ENCODE data around the gene SHANK2.

SHANK2 gene

GRCh38 chr11:71244116-71244810 is 8.1 kb downstream of the SHANK2 start:
- TF ChIP-seq EZH2phosphoT487 (conservative IDR thresholded peaks at IDR 0.05; ENCODE audit: low read length), result no peak
- Histone ChIP-seq H3K4me3 (ENCODE audit: insufficient read depth, low read length, poor library complexity, severe bottlenecking) (no peak overlapping the region), H3K4me2 (ENCODE audit: low read depth, low read length, poor library complexity, severe bottlenecking) (no peak overlapping the region), H3K9me2 (replicated peaks; ENCODE audit: insufficient read depth, low read length) (no peaks in the 10 kb centered on the region), H2AFZ (ENCODE audit: low read depth, low read length, severe bottlenecking) (no peak overlapping the region), H3K27ac (ENCODE audit: low read depth, low read length) (no peak overlapping the region), H3K36me3 (ENCODE audit: low read length) (no peaks in the 10 kb centered on the region), H3K79me2 (ENCODE audit: insufficient read depth, low read length) (no peaks in the 10 kb centered on the region), H3F3A (ENCODE audit: insufficient read depth) (no peaks in the 10 kb centered on the region), H3K27me3 (ENCODE audit: low read length) (no peaks in the 10 kb centered on the region), H3K9me3 (ENCODE audit: insufficient read depth, low read length) (no peaks in the 10 kb centered on the region), H4K20me1 (ENCODE audit: low read depth, low read length) (no peaks in the 10 kb centered on the region), H3K9ac (ENCODE audit: low read length) (no peak overlapping the region)

- Histone ChIP-seq H4K20me1 (ENCODE audit: low read depth, low read length) (no peaks in the 10 kb centered on the region), H3K27me3 (ENCODE audit: low read length) (no peaks in the 10 kb centered on the region), H3K9me3 (ENCODE audit: insufficient read depth, low read length) (no peaks in the 10 kb centered on the region), H3K9me2 (replicated peaks; ENCODE audit: insufficient read depth, low read length) (no peaks in the 10 kb centered on the region), H3K4me3 (ENCODE audit: insufficient read depth, low read length, poor library complexity, severe bottlenecking) (no peak overlapping the region), H3K27ac (ENCODE audit: low read depth, low read length) (no peak overlapping the region), H2AFZ (ENCODE audit: low read depth, low read length, severe bottlenecking) (no peak overlapping the region), H3K4me2 (ENCODE audit: low read depth, low read length, poor library complexity, severe bottlenecking) (no peak overlapping the region), H3K36me3 (ENCODE audit: low read length) (no peaks in the 10 kb centered on the region), H3F3A (ENCODE audit: insufficient read depth) (no peaks in the 10 kb centered on the region), H3K9ac (ENCODE audit: low read length) (no peak overlapping the region), H3K79me2 (ENCODE audit: insufficient read depth, low read length) (no peaks in the 10 kb centered on the region)
- TF ChIP-seq CTCF (IDR thresholded peaks at IDR 0.05; ENCODE audit: insufficient read depth, low read length, poor library complexity, severe bottlenecking) (no peak), EZH2phosphoT487 (conservative IDR thresholded peaks at IDR 0.05; ENCODE audit: low read length) (no peak)
Observed at GRCh38 chr11:71242391-71242790, 10.0 kb downstream of the SHANK2 start.

GRCh38 chr11:71241721-71242259 is 10.6 kb downstream of the SHANK2 start:
- Histone ChIP-seq H3K9me3 (ENCODE audit: insufficient read depth, low read length) (no peaks in the 10 kb centered on the region), H3K9me2 (replicated peaks; ENCODE audit: insufficient read depth, low read length) (no peaks in the 10 kb centered on the region), H2AFZ (ENCODE audit: low read depth, low read length, severe bottlenecking) (no peak overlapping the region), H3F3A (ENCODE audit: insufficient read depth) (no peaks in the 10 kb centered on the region), H4K20me1 (ENCODE audit: low read depth, low read length) (no peaks in the 10 kb centered on the region), H3K4me2 (ENCODE audit: low read depth, low read length, poor library complexity, severe bottlenecking) (no peak overlapping the region), H3K27me3 (ENCODE audit: low read length) (no peaks in the 10 kb centered on the region), H3K27ac (ENCODE audit: low read depth, low read length) (no peak overlapping the region), H3K36me3 (ENCODE audit: low read length) (no peaks in the 10 kb centered on the region), H3K9ac (ENCODE audit: low read length) (no peak overlapping the region), H3K79me2 (ENCODE audit: insufficient read depth, low read length) (no peaks in the 10 kb centered on the region), H3K4me3 (ENCODE audit: insufficient read depth, low read length, poor library complexity, severe bottlenecking) (no peak overlapping the region)
- TF ChIP-seq EZH2phosphoT487 (conservative IDR thresholded peaks at IDR 0.05; ENCODE audit: low read length) (no peak), CTCF (IDR thresholded peaks at IDR 0.05; ENCODE audit: insufficient read depth, low read length, poor library complexity, severe bottlenecking) (no peak)
